HG02981 (cell line): ENCODE measurements around the gene PAMR1.

Source experiments
- ATAC-seq: cut with Tn5 transposase; IDR thresholded peaks from one replicate; pipeline ENCODE4 v1.9.1; 2021; ENCODE audit warnings: mild to moderate bottlenecking, moderate library complexity; ENCODE audit not compliant: unreplicated experiment

Gene PAMR1

DNA sequence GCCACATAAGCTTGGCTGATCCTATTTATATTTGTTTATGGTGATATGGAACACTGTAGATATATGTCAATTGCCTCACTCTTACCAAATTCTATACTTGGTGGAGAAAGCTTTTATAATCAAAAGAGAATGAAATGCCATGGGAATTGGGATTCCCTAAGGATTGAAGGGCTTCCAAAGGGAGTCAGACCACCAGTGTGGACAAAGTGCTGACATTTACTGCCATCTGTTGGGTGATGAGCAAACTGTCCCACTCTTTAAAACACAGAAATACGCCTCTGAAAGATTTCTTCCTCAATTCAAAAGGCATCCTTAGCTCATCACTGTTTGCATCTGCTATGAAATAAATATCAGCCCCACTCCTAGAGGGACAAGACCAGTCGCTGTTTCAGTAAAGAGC is 113.1 kb downstream of the PAMR1 start:
- no peak for ATAC-seq

DNA sequence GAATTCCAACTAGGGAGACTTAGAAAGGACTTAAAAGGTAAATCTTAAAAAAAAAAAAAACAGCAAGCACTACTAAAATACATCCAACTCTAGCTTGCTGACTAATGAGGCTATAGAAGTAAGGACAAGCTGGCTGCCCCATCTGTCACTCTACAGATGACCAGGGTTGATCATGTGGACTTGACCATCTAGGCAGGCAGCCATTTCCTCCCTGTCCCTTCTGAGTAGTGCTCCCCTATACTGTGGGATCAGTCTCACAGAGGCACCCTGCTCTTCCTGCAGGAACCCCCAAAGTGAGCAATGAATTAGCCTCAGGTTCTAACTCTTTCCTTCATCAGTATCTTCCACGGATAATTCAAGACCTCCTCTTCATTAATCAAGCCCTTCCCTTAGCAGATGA is 118.4 kb downstream of the PAMR1 start:
- ATAC-seq: no peak

DNA sequence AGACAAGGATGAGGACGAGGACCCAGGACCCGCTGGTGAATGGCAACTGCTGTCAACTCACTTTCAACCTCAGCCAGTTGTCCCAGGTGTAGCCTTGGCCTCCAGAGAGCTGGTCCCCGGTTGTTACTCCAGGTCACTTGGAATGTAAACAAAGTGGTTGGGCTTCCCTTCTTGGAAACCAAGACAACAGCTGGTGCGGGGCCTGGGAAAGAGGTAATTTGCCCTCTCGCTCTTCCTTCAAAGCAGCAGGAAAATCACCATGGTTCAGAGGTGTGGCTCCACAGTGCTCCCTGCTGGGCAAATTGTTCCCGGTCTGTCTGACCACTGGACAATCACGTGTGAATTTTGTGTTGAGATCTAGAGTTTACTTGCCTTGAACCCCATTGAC is 121.0 kb downstream of the PAMR1 start:
- no peak for ATAC-seq

DNA sequence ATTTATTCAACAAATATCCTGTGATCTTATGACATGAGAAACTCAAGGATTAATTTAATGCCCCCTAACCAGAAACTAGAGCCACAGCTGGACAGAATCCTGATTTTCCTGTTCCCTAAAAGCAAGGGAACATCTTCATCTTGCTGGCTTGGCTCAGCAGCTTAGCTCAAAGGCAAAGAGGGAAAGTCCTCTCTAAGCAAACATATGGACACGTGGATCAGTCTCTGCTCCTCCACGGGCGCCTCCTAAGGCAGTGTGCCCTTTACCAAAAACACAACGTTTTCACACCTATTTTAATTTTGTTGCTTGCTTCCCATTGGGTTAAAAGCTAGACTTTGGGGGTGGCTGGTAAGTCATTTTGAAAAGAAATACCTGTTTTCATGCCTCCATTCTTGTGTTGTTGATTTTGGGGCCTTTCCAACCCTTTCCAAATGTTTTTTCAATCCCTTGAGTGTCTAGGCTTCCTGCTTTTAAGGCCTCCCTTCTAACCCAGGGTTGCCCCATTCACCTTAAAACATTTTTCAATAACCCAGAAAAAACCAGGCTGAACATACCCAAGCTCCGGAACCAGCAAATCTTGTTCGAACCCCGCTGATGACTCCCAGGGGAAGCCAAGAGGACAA is 121.5 kb downstream of the PAMR1 start:
- no peak for ATAC-seq

DNA sequence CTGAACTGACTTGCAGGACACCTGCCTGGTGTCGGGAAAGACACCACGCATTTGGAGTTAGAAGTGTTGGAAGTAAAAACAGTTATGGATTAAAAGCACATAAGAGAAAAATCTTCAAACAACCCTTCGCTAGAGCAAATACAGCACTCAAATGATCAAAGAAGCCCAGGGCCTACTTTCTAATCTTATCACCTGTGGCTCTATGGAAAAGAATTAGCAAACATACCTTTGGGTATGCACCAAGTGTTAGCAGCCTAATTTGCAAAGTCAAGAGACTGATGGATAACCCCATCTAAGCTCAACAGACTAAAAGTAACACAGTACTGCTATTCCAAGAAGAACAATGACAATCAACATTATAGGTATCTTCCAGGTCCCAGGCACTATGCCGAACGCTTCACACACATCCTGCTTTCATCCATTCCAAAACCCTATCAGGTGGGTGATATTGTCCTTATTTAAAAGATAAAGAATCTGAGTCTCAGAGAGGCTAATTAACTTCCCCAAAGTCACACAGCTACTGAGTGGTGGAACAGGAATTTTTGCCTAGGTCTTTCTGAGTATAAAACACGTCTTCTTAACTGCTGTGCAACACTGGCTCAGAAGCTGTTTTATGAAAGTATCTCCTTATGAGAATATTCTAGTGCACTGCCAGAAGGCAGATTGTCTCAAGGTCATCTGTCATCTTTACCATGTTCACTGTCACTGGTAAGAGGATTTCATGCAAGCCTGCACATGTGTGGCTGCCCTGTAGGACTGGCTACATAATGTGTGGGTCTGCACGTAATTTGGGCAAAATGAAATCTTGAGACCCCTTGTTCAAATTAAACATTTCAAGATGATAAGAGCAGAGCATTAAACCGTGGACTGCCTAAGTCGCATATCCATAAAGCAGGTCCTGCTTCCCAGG is 122.4 kb downstream of the PAMR1 start:
- ATAC-seq: no peak

DNA sequence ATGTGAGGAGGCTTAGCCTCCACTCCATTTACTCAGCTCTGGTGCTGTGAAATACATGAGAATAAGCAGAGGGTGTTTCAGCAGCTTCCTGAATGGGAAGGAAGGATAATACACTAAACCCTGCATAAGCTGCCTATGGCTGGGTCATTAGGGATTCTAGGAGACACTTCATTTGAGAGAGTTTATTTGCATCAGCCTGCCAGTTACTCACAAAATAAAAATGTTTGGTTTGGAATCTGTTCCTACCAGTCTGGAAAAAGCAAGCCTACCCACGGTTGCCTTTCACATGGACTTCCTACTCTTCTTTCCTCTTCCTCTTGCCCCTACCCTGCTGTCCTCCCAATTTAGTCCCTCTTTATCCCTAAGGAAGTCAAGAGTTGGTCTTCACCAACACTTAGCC is 126.5 kb downstream of the PAMR1 start:
- no peak for ATAC-seq

DNA sequence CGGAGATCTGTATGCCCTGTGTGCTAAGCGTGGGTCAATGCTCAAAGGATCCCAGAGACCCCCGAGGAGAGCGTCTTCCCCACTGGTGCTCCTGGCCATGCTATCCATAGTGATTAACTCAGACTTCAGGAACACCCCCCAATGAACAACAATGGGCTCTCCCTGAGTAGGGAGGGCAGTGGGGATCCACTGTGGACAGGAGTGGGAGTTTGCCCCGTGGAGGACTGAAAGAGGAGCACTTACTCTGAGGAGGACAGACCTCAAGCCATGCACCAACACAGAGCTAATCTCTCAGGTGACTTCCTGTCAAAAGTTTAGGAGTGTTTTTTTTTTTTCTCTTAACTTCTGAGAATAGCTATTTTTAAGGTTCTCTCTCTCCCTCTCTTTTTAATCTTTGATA is 130.5 kb downstream of the PAMR1 start:
- no peak for ATAC-seq

DNA sequence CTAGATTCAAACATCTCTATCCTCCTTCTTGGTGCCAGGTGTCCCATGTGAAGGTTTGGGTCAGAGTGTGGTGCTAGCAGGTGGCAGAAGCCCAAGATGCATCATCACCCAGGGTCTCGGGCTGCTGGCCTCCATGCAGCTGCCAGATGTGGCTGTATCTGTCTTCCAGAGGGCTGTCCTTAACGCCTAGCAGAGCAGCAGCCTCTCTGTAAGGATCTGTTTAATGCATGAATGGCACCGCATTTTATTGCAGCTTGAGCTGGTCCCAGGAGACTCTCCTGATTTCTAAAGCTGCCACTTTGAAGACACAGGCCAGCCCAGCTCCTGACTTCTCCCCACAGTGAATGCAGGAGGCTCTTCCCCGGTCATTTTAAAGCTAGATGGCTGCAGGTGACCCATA is 132.3 kb downstream of the PAMR1 start:
- no peak for ATAC-seq

DNA sequence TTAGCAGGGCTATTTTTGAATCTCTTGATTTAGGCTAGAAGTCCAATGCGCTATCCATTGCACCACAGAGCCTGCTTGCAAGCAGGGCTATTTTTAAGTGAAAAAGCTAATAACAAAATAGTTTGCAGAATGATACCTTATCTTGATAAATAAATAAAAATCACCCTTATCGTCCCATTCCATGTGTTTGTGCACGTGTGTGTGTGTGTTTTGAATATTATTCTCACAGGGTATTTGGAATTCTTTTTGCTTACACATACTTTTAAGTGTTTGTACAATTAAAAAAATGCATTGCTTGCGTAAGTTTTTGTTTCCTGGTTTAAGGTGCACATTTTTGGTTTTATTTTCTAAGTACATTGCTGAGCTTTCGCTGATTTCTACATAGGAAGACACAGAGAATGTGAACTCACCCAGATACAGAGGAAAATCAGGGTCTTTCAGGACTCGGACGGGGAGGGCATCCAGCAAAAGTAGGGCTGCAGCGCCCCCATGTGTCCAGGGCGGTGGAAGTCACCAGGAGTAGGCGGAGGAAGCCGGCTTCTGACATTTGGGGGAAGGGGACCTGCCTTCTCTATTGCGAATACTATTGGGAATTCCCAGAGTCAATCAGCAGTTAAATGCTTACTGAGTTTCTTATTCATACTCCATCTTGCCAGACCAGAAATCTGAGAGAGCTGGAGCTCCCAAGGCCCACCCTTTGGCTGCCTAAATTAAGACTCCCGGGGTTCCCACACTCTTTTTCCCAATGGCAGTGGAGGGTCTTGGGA is 133.3 kb downstream of the PAMR1 start:
- ATAC-seq: peak; percentile 44

DNA sequence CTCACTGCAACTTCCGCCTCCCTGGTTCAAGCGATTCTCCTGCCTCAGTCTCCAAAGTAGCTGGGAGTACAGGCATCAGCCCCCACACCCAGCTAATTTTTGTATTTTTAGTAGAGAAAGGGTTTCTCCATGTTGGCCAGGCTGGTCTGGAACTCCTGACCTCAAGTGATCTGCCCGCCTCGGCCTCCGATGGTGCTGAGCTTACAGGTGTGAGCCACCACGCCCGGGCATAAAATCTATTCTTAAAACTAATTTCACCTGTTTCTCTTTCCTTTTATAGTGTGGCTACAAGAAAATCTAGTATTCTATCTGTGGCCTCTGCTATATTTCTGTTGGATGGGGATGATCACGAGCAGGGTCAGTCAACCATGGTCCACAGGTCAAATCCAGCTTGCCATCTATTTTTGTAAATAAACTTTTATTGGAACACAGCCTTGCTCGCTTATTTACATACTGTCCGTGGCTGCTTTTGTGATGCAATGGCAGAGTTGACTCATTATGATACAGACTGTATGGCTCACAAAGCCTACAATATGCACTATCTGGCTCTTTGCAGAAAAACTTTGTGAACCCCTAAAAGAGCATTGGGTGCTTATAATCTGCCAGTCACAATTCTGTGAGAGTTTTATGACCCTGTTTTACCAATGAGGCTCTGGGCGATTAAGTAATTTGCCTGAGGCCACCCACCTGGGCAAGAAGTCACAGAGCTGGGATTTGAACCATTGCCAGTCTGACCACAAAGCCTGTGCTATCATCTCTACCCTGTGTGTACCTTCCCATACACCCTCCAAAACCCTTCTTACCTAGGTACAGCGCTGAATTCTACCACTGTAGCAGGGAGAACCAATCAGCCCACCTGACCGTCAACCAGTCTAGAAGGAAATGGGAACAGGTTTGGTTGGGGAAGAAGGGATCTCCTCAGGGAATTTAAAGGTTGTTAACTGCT is 134.4 kb downstream of the PAMR1 start:
- ATAC-seq: peak; percentile 82

DNA sequence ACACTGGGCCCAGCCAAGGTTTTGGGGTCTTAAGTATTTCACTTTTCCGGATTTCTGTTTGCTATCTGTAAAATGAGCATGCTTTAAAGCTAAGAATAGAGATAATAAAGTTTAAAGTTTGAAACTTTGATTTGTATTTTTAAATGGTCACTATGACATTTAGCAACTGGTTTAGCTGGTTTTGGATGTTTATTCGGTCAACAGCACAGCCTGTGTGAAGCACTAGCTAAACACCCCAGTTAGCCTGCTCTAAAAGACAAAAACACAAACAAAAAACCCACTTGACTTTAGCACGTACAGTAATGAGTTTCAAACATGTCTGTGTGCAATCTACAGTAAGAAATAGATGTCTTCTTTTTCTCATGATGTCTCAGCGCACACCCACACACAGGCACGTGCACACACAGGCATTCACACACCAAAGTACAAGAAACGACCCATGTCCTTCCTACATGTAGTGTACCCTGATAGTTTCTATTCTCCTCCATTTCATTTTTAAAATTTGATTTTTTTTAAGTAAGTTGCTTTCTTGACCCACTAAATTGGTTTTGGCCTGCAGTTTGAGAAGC is 135.4 kb downstream of the PAMR1 start:
- ATAC-seq: no peak

DNA sequence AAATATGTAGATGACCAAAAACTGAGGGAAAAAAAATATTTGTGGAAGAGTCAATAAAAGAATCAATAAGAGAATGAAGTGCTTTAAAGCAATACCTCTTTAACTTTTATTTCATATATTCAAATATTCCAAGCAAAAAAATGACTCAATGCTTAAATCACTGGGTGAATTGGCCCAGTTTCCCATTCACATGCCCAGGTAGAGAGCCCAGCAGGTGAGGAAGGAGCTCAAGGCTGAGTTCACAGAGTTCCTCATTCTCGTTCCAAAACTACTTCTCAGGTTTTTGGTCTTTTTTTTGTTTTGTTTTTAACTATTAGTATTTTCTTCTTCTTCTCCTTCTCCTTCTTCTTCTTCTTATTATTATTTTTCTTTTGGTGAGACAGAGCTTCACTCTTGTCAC is 136.3 kb downstream of the PAMR1 start:
- ATAC-seq: no peak

DNA sequence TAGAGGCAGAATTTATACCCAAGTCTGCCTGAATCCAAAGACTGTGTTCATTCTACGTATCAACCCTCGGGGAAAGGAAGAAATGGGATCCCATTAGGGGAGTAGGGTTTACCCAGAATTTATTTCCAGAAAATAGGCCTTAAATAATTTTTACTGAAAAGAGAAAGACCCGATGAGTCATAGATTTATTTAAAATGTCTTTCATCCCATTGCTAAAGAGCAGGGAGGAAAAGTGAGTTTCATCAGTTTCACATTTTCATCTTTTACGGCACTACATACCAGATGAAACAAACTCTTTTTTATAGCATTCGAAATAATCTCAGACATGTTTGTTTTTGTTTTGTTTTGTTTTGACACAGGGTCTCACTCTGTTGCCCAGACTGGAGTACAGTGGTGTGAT is 137.4 kb downstream of the PAMR1 start:
- no peak for ATAC-seq

DNA sequence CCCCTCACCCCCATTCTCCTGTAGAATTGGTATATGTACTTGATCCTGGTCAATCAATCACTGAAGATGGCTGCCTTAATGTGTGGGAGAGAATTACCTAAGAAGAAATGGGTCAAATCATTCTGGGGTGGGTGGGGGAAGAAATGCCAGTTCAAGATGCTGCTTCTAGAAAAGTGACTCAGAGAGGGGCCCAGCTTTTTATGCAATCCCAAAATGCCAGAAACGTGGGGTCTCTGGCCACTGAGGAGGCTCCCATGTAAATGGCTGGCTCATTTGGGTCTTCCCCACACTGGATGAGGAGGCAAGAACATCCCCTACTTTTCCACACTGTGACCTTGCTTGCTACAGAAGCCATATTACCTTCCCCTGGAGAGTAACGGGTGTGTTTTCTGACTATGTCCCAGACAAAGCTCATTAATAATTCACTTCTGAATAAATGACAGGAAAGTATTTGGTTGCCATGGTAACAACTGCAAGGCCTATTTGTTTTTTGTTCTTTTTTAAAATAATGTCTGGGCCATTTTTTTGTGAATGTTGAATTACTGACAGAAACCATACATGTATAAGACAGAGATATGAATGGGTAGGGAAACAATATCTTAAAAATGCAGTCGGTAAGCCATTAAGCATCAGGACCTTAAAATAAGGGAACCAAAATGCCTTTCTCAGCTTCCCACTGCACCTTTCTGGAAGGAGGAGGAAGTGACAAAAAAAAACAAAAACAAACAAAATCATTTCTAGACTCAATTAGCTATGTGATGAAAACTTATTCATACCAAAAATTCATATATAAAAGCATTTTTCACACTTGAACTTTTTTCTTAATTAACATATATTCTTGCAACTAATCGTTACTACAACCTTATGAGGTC is 138.1 kb downstream of the PAMR1 start:
- ATAC-seq: no peak

DNA sequence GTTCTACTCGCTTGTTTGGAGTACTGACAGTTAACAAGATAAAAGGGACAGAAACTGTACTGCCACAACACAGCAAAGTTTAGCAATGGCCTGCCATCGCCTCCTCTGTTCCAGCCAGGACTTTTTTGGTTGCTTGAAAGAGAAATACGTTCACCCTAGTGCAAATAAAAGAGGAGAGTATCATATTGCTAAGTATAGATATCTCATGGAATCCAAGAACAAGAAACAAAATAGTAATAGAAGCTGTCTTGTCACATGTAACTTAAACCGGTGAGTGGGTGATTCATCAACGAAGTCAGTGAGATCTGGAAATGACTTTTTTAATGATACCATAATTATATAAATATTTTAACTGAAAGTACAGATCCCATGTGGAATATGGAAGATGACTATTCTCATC is 141.5 kb downstream of the PAMR1 start:
- ATAC-seq: no peak
